GM20431 (cell line): Measurements from ENCODE around the gene PADI1.

ENCODE experiments used
- in situ Hi-C: fragments of 300-500 bp; cut with MseI, MboI; formaldehyde crosslinking; loops from one replicate; pipeline ENCODE4 v1.15.0; 2020; ENCODE audit warnings: low sequenced_read_pairs; ENCODE audit not compliant: unreplicated experiment

PADI1 gene

DNA sequence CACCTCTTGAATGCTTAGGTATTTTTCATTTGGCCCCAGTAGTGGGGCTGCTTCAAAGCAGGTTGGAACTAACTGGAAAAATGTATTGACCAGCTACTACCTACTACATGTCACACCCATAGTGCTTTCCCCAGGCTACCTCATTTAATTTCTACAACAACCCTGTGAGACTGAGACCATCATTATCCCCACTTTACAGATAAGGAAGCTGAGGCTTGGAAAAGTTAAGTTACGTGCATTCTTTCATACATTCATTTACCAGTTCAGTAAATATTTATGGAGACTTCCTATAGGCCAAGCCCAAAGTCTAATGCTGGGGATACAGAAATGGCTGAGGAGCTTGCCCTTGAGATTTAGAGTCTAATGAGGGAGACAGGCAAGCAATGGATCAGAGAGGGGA, 29.5 kb downstream of the PADI1 start:
- in situ Hi-C loops, result loop anchor here (5.0 to 25.0 kb wide), 2 partner anchors 107 to 172 kb away; partner anchors contain the start of gene SDHB

DNA sequence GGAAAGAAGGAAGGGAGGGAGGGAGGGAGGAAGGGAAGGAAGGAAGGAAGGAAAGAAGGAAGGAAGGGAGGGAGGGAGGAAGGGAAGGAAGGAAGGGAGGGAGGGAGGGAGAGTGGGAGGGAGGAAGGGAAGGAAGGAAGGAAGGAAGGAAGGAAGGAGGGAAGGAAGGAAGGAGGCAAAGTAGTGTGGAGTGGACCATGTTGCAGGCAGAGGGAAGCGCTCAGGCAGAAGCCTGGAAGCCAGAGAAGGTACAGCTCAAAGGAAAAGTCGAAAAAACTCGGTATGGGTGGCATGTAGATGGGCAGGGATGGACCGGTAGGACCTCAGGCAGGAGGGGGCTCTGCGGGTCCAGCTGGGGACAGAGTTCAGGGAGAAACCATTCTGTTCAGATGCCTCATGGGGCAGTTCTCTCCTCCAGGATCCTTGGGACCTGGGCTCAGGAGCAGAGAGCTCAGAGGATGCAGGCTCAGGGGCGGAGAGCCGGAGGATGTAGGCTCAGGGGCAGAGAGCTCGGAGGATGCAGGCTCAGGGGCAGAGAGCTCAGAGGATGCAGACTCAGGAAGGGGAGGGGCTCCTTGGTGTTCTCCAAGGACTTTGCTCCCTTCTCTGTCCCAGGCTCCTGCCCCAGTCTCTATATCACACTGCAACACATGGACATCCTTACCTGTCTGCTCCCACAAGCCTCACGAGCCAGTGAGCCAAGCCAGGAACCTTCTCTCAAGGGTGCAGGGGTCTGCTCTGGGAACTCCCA, 30.4 kb downstream of the PADI1 start:
- in situ Hi-C loops, result loop anchor here (25.0 kb wide), 1 partner anchor 173 kb away; the partner anchor contains the start of gene SDHB

DNA sequence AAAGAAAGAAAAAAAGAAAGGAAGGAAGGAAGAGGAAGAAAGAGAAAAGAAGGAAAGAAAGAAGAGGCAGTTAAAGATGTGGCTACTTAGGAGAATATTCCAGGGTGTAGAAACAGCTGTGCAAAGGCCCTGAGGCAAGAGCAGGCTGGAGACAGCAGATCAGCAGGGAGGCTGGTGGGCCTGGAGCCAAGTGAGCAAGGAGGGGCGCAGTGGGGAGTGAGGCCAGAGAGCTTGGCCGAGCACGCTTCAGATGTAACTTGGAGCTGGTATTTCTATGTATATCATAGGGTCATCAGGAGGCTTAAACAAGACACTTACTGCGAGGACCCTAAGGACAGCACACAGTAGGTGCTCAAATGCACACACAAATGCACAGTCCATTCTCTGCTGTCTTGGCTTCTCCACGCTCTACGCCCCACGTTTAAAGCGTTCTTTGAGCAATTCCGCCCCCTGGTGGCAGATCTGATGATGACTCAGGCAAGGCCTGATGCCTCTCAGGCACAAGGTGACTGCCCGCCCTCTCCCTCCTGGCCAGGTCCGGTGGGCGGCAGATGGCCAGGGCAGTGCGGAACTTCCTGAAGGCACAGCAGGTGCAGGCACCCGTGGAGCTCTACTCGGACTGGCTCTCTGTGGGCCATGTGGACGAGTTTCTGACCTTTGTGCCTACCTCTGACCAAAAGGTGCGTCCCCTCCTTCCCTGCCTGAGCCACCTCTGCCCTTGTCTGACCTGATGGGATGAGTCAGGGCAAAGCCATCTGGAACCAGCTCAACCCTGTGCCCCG, 32.0 kb downstream of the PADI1 start:
- in situ Hi-C loops, result loop anchor here (25.0 kb wide), 1 partner anchor 175 kb away; the partner anchor contains the start of gene SDHB

DNA sequence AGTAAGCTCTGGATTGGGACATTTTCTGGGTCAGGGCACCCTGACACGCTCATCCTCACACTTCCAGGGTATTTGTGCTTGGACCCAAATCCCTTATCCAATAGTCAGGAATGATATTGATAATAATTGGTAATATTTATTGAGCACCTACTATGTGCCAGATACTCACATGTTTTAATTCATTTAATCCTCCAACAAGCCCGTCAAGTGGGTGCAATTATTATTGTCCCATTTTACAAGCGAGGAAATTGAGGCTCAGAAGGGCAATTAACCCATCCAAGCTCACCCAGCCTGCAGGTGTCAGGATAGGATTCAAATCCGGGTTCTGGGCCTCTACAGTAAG, 32.6 kb downstream of the PADI1 start:
- in situ Hi-C loops, result loop anchor here (25.0 kb wide), 1 partner anchor 175 kb away; the partner anchor contains the start of gene SDHB

DNA sequence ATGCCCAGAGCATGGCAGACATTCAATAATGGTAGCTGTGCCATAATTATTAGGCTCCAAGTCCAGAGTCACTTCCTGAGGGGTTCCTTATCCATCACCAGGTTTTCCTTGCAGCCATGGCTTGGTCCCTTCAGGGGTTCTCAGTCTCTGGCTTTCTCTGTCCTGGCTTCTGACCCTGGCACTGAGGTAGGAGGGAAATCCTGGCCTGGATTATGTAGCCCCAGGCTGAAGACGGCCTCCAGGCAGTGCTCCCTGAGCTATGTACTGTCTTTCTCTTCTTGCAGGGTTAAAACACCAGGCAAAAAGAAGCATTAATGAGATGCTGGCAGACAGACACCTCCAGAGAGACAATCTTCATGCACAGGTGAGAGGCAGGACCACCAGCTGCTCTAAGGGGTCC, 34.5 kb downstream of the PADI1 start:
- in situ Hi-C loops, result loop anchor here (25.0 kb wide), 1 partner anchor 177 kb away; the partner anchor contains the start of gene SDHB

DNA sequence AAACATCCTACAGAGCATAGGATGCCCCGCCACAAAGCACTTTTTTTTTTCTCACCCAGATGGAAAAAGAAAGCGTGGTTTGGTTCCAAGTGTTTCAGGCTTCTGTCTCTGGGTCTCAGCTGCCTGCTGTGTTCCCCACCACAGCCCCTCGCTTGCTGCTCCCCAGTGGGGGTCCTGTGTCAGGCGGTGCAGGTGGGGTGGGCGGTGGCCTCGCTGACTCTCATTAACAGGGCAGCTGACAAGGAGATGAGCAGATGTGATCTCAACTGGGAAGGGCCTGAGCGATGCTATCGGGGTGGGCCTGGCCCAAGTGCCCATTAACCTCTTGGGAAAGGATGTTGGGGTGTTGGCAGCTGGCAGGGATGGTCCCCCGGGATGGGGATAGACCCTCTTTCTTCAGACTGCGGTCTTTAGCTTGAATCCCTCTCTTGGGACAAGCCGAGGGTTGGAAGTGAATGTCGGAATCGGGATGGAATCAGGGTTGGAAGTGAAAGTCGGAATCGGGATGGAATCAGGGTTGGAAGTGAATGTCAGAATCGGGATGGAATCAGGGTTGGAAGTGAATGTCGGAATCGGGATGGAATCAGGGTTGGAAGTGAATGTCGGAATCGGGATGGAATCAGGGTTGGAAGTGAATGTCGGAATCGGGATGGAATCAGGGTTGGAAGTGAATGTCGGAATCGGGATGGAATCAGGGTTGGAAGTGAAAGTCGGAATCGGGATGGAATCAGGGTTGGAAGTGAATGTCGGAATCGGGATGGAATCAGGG, 36.3 kb downstream of the PADI1 start:
- in situ Hi-C loops, result loop anchor here (25.0 kb wide), 1 partner anchor 179 kb away; the partner anchor contains the start of gene SDHB

DNA sequence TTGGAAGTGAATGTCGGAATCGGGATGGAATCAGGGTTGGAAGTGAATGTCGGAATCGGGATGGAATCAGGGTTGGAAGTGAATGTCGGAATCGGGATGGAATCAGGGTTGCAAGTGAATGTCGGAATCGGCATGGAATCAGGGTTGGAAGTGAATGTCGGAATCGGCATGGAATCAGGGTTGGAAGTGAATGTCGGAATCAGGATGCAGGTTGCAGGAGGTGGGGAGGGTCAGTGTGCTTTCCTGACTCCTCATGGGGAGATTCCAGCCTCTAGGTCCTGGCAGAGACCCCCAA, 36.8 kb downstream of the PADI1 start:
- in situ Hi-C loops, result loop anchor here (25.0 kb wide), 1 partner anchor 179 kb away; the partner anchor contains the start of gene SDHB

DNA sequence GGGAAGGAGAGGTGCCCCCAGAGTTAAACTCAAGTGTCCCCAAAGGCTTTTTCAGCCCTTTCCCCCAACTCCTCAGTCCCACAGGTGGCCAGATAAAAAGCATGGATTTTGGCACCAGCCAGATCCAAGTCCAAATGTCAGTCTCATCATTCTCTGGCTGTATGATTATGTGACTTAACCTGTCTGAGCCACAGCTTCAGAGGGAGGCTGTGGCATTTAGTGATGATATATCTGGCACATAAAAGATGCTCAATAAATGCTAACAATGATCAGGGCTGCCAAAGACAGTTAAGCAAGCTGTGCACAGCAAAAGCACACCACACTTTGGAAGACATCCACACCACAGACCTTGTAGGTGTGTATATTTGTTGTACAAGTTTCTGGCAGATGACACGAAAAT, 38.3 kb downstream of the PADI1 start:
- in situ Hi-C loops, result loop anchor here (25.0 kb wide), 1 partner anchor 181 kb away; the partner anchor contains the start of gene SDHB

DNA sequence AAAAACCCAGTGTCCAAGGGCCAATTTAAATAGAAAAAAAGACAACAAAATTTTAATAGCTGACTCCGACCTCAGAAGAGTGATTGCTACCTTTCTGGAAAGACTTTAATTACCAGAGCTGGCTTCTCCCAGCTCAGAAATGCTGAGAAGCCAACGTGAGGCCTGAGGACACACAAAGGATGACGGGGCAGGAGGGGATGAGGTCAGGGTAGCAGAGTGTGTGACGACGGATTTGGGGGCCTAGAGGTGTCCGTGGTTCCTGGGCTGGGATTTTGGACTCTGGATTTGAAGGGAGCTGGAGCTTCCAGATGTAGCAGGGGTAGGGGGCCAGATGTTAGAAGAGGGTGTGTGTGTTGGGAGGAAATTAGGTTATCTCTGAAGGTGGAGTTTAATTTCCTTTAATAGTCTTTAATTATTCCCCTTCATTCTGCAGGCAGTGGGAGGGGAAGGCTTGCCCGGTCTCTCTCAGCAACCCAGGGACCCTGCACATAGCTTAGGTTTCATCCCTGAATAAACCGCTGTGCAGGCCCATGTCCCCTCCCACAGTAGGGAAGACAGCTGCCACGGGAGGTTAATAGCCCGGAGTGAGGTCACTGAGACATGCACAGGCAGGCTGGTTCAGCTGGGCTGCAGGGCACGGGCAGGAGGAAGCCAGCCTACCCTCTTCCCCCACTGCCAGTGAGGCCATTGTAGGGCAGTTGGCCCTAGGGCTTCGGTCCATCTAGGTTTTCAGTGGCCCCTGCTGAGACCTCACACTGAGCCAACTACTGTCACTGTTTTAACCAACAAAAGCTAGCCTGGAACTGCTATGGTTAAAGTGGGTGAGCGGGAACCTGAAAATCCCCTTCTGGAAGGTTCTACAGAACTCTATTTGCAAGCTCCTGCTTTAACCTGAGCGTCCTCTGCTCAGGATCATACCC, 40.2 kb downstream of the PADI1 start:
- in situ Hi-C loops, result loop anchor here (25.0 kb wide), 1 partner anchor 183 kb away; the partner anchor contains the start of gene SDHB

DNA sequence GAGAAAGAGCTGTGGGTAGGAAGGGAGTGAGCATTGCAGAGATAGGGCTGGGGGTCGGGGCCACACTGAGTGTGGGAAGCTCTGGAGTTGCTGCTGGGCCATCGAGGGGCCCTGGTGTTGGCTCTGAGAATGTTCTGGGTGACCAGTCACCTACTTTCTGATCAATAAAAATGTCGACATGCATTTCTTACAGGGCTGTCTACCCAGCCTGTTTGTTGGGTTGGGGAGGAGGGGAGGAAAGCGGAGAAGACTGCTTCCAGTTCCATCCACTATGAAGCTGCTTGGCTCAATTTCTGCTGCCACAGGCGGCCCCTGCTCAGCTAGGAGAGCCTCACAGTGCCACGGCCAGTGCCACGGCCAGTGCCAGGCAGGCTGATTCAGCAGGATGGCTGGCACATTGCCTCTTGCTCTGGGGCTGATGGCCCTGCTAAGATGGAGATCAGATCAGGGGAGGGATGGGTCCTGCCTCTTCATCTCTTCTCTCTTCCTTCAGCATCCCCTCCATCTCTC, 40.9 kb downstream of the PADI1 start:
- in situ Hi-C loops, result loop anchor here (25.0 kb wide), 1 partner anchor 184 kb away; the partner anchor contains the start of gene SDHB

DNA sequence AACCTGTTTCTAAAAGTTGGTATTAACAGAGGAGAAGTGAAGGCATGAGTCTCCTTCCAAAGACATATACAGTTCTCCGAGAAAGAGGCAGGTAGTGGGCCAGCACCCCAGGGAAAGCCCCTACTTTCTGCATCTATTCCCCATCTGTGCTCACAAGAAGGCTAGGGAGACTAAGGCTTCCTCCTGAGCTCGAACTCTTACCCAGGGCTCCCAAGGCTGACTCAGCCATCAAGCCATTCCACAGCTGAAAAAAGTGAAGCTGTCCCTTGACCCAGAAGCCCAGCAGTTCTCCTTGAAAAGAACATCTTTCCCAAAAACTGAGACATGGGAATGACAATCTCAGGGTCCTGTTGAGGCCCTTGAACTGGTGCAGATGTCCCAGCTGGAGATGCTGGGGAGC, 42.0 kb downstream of the PADI1 start:
- in situ Hi-C loops, result loop anchor here (25.0 kb wide), 1 partner anchor 185 kb away; the partner anchor contains the start of gene SDHB

DNA sequence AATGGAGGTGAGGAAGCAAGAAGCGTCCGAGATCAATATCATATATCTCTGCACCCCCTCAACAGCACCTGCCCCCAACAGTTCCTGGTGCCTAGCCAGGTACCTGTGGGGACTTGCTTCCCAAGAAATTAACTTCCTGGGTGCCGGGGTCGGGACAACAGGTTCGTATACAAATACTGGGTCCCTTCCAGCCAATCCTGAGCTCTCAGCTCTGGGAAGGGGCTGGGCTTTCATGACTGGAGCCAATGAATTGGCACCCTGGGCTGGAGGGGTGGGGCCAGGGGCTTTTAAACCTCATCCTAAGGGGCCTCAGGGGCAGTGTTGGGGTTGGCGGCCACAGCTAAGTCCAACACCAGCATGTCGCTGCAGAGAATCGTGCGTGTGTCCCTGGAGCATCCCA, 43.9 kb downstream of the PADI1 start, which contains the start of gene PADI3:
Gene PADI3 (plus strand): TSS at position 318 of the 400 bp plus-strand sequence. CDS start 40 bp downstream, at position 358.
- in situ Hi-C loops, result loop anchor here (25.0 kb wide), 1 partner anchor 186 kb away; the partner anchor contains the start of gene SDHB

DNA sequence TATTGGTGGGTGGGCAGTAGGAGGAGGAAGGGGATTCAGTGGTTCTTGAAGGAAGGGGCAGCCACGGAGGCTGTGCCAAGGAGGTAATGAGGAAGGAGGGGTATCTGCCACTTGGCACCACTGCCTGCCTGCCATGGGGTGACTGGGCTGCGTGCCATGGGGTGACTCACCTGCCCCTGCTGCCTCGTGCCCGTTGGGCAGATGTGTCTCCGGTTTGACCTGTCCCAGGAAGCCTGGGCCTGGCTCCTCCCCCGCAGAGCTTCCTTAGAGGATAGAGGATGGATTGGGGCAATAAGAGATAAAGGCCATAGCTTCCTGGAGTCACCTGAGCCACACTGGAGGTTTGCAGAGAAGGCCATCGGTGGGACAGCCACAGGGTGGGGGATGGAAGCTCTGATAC, 45.7 kb downstream of the PADI1 start:
- in situ Hi-C loops, result no loop called here

DNA sequence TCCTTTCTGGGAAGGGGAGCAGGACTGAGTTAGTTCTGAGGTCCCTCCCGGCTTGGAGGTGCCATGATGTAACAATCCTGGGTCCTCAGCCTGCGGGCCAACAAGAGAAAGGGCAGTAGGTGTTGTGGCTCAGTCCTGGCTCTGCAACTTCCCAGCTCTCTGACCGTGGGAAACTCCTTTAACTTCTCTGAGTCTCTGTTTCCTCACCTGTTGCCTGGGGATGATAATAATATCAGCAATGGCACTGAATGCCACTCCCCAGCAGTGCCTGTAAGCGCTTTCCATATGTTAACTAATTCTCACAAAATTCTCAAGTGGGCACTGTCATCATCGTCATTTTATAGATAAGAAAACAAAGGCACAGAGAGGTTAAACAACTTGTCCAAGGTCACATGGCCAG, 46.3 kb downstream of the PADI1 start:
- in situ Hi-C loops, result no loop called here

DNA sequence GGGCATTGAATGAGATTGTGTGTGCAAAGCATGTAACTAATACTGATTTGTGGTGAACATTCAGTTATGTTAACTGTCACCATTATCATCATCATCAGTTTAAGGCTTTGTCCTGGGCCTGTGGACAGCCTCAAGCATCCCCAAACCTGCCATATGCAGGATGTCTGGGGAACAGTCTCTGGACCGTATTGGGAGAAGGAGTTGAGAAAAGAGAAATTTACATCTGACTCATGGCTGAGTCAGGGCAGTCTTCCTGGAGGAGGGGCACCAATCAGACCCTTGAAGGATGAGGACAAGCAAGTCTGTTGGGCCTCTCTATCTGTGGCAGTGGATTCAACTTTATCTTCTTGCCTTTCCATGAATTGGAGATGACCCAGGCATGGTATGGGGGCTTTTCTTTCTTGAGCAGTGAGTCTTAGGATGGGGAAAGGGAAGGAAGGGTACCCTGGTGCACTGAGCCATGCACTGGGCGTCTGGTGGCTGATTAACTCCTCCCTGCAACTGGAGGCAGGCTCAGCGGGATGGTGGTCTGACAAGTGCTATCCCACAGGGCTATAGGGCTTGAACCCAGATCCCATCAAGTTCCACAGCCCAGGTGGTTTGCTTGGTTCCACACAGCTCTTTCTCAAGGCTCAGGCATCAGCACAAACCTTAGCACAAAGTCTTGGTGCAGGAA, 46.9 kb downstream of the PADI1 start:
- in situ Hi-C loops, result no loop called here

DNA sequence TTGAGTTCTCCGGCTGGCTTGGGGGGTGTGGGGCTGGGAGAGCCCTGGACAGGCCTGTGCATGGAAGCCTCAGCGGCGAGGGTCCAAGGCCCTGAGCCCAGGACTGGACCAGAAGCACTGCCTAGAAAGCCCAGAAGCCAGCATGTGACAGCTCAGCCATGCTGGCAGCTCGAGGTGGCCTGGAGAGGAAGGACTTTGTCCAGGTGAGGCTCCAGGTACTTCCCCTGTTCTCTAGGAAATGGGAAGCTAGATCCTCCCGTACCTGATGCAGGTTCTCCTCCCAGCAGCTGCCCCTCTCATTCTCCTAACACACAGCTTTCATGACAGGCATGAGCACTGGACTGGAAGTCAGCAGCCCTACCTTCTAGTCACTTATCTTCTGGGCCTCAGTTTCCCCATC, 50.4 kb downstream of the PADI1 start:
- in situ Hi-C loops, result no loop called here

DNA sequence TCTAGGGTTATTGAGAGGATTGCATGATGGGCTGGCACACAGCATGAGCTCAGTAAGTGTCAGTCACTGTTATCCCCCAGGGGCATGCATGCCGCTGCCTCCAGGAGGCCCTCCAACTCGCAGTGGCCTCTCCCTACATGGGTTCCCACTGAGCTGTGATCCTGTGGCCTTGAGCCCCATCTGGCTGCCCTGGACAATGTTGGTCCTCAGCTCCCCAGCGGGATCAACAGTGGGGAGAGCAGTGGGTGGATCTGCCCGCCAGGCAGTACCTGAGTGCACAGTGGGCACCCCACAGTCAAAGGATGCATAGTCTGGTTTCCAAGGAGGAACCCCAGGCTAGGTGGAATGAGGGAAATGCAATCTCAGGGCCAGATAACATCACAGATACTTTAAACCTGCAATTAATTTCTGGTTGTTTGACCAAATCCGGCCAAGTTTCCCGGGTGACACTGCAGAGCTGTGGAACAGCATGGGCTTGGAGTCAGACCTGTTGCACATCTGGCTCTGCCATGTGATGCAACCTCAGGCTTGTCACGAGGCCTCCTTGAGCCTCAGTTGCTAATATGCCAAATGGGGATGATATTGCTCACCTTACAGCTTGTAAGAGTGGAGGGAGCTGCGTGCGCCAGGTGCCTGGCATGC, 53.3 kb downstream of the PADI1 start:
- in situ Hi-C loops, result no loop called here

DNA sequence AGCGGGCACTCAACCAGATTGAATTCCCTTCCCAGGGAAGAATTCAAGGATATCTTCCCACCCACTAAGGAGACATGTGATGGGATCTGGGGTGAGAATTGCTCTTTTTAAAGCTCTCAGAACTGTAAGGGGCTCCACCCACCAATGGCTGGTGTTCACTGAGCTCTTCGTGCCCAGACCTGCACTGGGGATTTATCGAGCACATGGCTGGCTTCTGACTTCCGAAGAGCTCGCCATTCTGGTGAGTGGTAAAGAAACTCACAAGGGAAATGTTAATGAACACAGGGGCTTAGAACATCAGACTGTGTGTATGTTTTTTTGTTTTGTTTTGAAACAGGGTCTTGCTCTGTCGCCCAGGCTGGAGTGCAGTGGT, 53.8 kb downstream of the PADI1 start:
- in situ Hi-C loops, result no loop called here
